Keratinocyte (primary cell): ENCODE results near the gene GREM2. TPM values are rescaled to one million over a fixed set of nuclear protein-coding genes. Genes with fewer than 3 reads are reported as not detected.

Source experiments
- DNase-seq: peaks from one replicate; pipeline ENCODE4 v3.0.0-alpha.2; 2011; ENCODE audit warnings: low read depth, missing footprints, low spot score
- FAIRE-seq: peaks from 2 replicates; lab custom pipeline; 2011; peaks lifted over from hg19 to GRCh38; lab: Jason Lieb, UNC
- H2AFZ ChIP-seq: 2 replicates; pipeline ENCODE4 v1.6.0; 2012; ENCODE audit warnings: low read length, control low read depth, inconsistent platforms; ENCODE audit not compliant: control insufficient read depth
- H3K27ac ChIP-seq: 2 replicates; pipeline ENCODE4 v1.5.1; 2011; ENCODE audit warnings: low read length; ENCODE audit not compliant: control insufficient read depth, insufficient read depth
- H3K27me3 ChIP-seq: 3 replicates; pipeline ENCODE4 v1.6.0; 2011; ENCODE audit warnings: low read length; ENCODE audit not compliant: control insufficient read depth, insufficient read depth; ENCODE audit errors: extremely low read depth
- H3K36me3 ChIP-seq, 2 experiments: 2 replicates in 1 of 2; 3 replicates in 1 of 2; pipeline ENCODE4 v1.5.1; 2011; ENCODE audit warnings: low read length in 2 of 2, mild to moderate bottlenecking in 1 of 2; ENCODE audit not compliant: control insufficient read depth in 2 of 2, insufficient read depth in 2 of 2; ENCODE audit errors: extremely low read depth in 1 of 2
- H3K4me1 ChIP-seq: 3 replicates; pipeline ENCODE4 v1.5.1; 2011; ENCODE audit warnings: low read length; ENCODE audit not compliant: control insufficient read depth, insufficient read depth; ENCODE audit errors: extremely low read depth
- H3K4me2 ChIP-seq: 3 replicates; pipeline ENCODE4 v1.6.0; 2011; ENCODE audit warnings: low read depth, low read length; ENCODE audit not compliant: control insufficient read depth, insufficient read depth; ENCODE audit errors: extremely low read depth
- H3K4me3 ChIP-seq, 3 experiments: fragments of 200-600 bp in 1 of 3; sonication (generic) in 1 of 3; 2 replicates in 2 of 3; 3 replicates in 1 of 3; pipeline ENCODE4 v1.5.1; 2011 to 2016; ENCODE audit warnings: low read length in 3 of 3, mild to moderate bottlenecking in 3 of 3, control low read depth in 2 of 3, inconsistent platforms in 1 of 3, low read depth in 1 of 3, mixed read lengths in 1 of 3, mixed run types in 1 of 3, moderate library complexity in 1 of 3; ENCODE audit not compliant: control insufficient read depth in 2 of 3, insufficient read depth in 2 of 3; ENCODE audit errors: extremely low read depth in 1 of 3
- H3K79me2 ChIP-seq: 2 replicates; pipeline ENCODE4 v1.6.0; 2012; ENCODE audit warnings: low read length; ENCODE audit not compliant: control insufficient read depth, insufficient read depth
- H3K9ac ChIP-seq: 3 replicates; pipeline ENCODE4 v1.6.0; 2011; ENCODE audit warnings: low read length; ENCODE audit not compliant: control insufficient read depth, insufficient read depth; ENCODE audit errors: extremely low read depth
- H3K9me1 ChIP-seq: 3 replicates; pipeline ENCODE4 v1.6.0; 2011; ENCODE audit warnings: low read length; ENCODE audit not compliant: control insufficient read depth, insufficient read depth; ENCODE audit errors: extremely low read depth
- H3K9me3 ChIP-seq: 2 replicates; pipeline ENCODE4 v1.5.1; 2012; ENCODE audit warnings: low read depth, low read length; ENCODE audit not compliant: control insufficient read depth
- H4K20me1 ChIP-seq: 3 replicates; pipeline ENCODE4 v1.6.0; 2011; ENCODE audit warnings: low read length; ENCODE audit not compliant: control insufficient read depth, insufficient read depth; ENCODE audit errors: extremely low read depth
- CTCF ChIP-seq, 3 experiments: IDR thresholded peaks in 1 of 3; conservative IDR thresholded peaks in 1 of 3; optimal IDR thresholded peaks in 1 of 3; 2 replicates in 2 of 3; 3 replicates in 1 of 3; pipeline versions ENCODE3 to v1.5.1; 2011; ENCODE audit warnings: low read length in 3 of 3, mild to moderate bottlenecking in 3 of 3, moderate library complexity in 2 of 3, control low read depth in 1 of 3, inconsistent platforms in 1 of 3; ENCODE audit not compliant: insufficient read depth in 2 of 3; ENCODE audit errors: extremely low read depth in 1 of 3
- EZH2 ChIP-seq: IDR thresholded peaks from one replicate; pipeline ENCODE4 v1.6.1; 2012; ENCODE audit warnings: inconsistent platforms, mild to moderate bottlenecking, low read length, moderate library complexity
- dilution Hi-C: fragments of 300-500 bp; cut with MboI; formaldehyde crosslinking; loops from one replicate; pipeline ENCODE4 v1.7.0; 2020; ENCODE audit warnings: low sequenced_read_pairs; ENCODE audit not compliant: extremely low pct_ligation_motif_present
- polyA plus RNA-seq, 5 experiments: library from polyadenylated mRNA; depleted of rRNA in 3 of 5; stranded (reverse) in 3 of 5; stranded (forward) in 1 of 5; unstranded in 1 of 5; fragments of >200 nt; gene quantifications; 1 replicate in 1 of 5; 2 replicates in 3 of 5; 3 replicates in 1 of 5; pipeline versions ENCODE4 v1.2.1 to v1.2.3, GENCODE V29; 2011 to 2012; ENCODE audit warnings: missing spikeins in 2 of 5, low read depth in 1 of 5, low replicate concordance in 1 of 5

GREM2 gene
- polyA plus RNA-seq, 1 donor (not counting 4 experiments of a cell fraction or from before 2014, with no cell fraction given) = not detected

GRCh38 chr1:240517891-240518290, 94.1 kb downstream of the GREM2 start:
- no peak for DNase-seq
- no peak for FAIRE-seq
- no peak overlapping the region for H2AFZ ChIP-seq
- H3K27me3 ChIP-seq = no peaks in the 10 kb centered on the region
- H3K9me1 ChIP-seq = no peaks in the 10 kb centered on the region
- H4K20me1 ChIP-seq = no peaks in the 10 kb centered on the region
- H3K9me3 ChIP-seq = no peaks in the 10 kb centered on the region
- H3K4me2 ChIP-seq = no peak overlapping the region
- no peak overlapping the region for H3K4me3 ChIP-seq
- H3K4me1 ChIP-seq = no peaks in the 10 kb centered on the region
- H3K27ac ChIP-seq = no peak overlapping the region
- dilution Hi-C loops = no loop called here
- H3K9ac ChIP-seq = no peak overlapping the region
- H3K79me2 ChIP-seq = no peaks in the 10 kb centered on the region
- TF ChIP-seq CTCF (optimal IDR thresholded peaks at IDR 0.05 in 1 of 3, IDR thresholded peaks at IDR 0.05 in 1 of 3, conservative IDR thresholded peaks at IDR 0.05 in 1 of 3; ENCODE audit: extremely low read depth in 1 of 3, insufficient read depth in 2 of 3, low read length in 3 of 3) (no peak), EZH2 (no peak)
- no peaks in the 10 kb centered on the region for H3K36me3 ChIP-seq

- no peaks in the 10 kb centered on the region for H4K20me1 ChIP-seq
- dilution Hi-C loops = no loop called here
- H3K9ac ChIP-seq = no peak overlapping the region
- H3K27me3 ChIP-seq = no peaks in the 10 kb centered on the region
- no peaks in the 10 kb centered on the region for H3K4me1 ChIP-seq
- FAIRE-seq (no peak), DNase-seq (no peak)
- H3K4me3 ChIP-seq = no peak overlapping the region
- H3K36me3 ChIP-seq = no peaks in the 10 kb centered on the region
- TF ChIP-seq CTCF (optimal IDR thresholded peaks at IDR 0.05 in 1 of 3, IDR thresholded peaks at IDR 0.05 in 1 of 3, conservative IDR thresholded peaks at IDR 0.05 in 1 of 3; ENCODE audit: extremely low read depth in 1 of 3, insufficient read depth in 2 of 3, low read length in 3 of 3) = no peak
- TF ChIP-seq EZH2 = no peak
- no peak overlapping the region for H3K4me2 ChIP-seq
- H3K79me2 ChIP-seq = no peaks in the 10 kb centered on the region
- H3K27ac ChIP-seq = no peak overlapping the region
- H3K9me1 ChIP-seq = no peaks in the 10 kb centered on the region
- no peak overlapping the region for H2AFZ ChIP-seq
- H3K9me3 ChIP-seq = no peaks in the 10 kb centered on the region
Observed at GRCh38 chr1:240516069-240516468, 95.9 kb downstream of the GREM2 start.
